Transverse colon (tissue), 4 donors: ENCODE data around the gene PCGF6.

Experiments
- CTCF ChIP-seq, 5 experiments: fragments of 200-600 bp in 3 of 5; fragments of 450-650 bp in 2 of 5; sonication (generic) in 3 of 5; IDR thresholded peaks; 1 replicate in 2 of 5; 2 replicates in 3 of 5; pipeline ENCODE4 v1.5.1; 2016 to 2017; ENCODE audit warnings: antibody characterized with exemption in 5 of 5, inconsistent platforms in 3 of 5, mild to moderate bottlenecking in 2 of 5, moderate library complexity in 1 of 5
- POLR2A ChIP-seq: fragments of 450-650 bp; IDR thresholded peaks from one replicate; pipeline ENCODE4 v1.6.1; 2016; ENCODE audit warnings: antibody characterized with exemption, mild to moderate bottlenecking, moderate library complexity
- POLR2AphosphoS5 ChIP-seq, 3 donors: sonication (generic); formaldehyde crosslinking; IDR thresholded peaks; one replicate each; pipeline ENCODE4 v1.6.1; 2016; ENCODE audit warnings: antibody characterized with exemption in 3 of 3

- TF ChIP-seq CTCF (IDR thresholded peaks at IDR 0.05) (no peak), POLR2A (no peak), POLR2AphosphoS5 (IDR thresholded peaks at IDR 0.05) (no peak)
These were observed 74.6 kb downstream of the PCGF6 start for GRCh38 chr10:103276251-103276895.
